ENCODE data around the gene GP9. TPM values are rescaled to one million over a fixed set of nuclear protein-coding genes. Genes with fewer than 3 reads are reported as not detected.

GP9 gene
- total RNA-seq, 2 experiments from 2014 or later: not detected

DNA sequence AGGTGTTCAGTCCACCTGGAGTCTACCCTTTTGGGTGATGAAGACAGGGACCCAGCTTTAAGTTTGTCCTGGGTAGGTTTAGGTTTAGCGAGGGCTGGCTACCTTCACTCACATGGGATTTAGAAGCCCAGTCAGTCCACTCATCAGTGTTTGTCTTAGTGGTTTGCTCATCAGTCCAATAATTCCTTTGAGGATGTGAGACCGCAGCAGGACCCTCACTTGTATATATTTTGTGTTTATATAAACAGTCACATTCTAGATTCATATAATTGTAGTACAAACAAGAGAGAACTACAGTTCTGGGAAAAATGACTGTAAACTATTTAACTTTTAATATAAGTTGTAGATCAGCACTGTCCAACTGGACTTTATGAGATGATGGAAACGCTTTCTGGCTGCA is 41.3 kb upstream of the GP9 start:
- Histone ChIP-seq H4K20me1 (ENCODE audit: insufficient read depth, low read length) (no peaks in the 10 kb centered on the region), H3K4me2 (ENCODE audit: low read length) (no peak overlapping the region), H3K36me3 (ENCODE audit: insufficient read depth, low read length) (no peaks in the 10 kb centered on the region), H3K9me2 (ENCODE audit: insufficient read depth, low read length) (no peaks in the 10 kb centered on the region), H3K79me2 (ENCODE audit: insufficient read depth, low read depth, low read length) (no peaks in the 10 kb centered on the region), H3K9me3 (ENCODE audit: low read length) (no peaks in the 10 kb centered on the region), H3K27ac (ENCODE audit: low read depth, low read length, poor library complexity, severe bottlenecking) (no peak overlapping the region), H3K4me3 (ENCODE audit: low read depth, low read length, poor library complexity, severe bottlenecking) (no peak overlapping the region), H3K4me1 (ENCODE audit: insufficient read depth, low read length, poor library complexity, severe bottlenecking) (peaks cover 40% of the 10 kb centered on the region), H2AFZ (ENCODE audit: low read length) (no peak overlapping the region)
- BruUV-seq (replicated peaks): no TSS peak
- intact Hi-C loops (cut with micrococcal nuclease; ENCODE audit: unreplicated experiment): no loop called here
- no peak for DNase-seq (ENCODE audit: low spot score)
- POLR2A ChIA-PET: no interaction called here
- CTCF ChIA-PET (ENCODE audit: unreplicated experiment): no interaction called here
- TF ChIP-seq CTCF (conservative IDR thresholded peaks at IDR 0.05; ENCODE audit: low read length): no peak

- CTCF ChIA-PET (ENCODE audit: unreplicated experiment): no interaction called here
- Histone ChIP-seq H2AFZ (ENCODE audit: low read length) (no peak overlapping the region), H3K4me3 (ENCODE audit: low read depth, low read length, poor library complexity, severe bottlenecking) (no peak overlapping the region), H3K4me1 (ENCODE audit: insufficient read depth, low read length, poor library complexity, severe bottlenecking) (peaks cover 47% of the 10 kb centered on the region), H3K36me3 (ENCODE audit: insufficient read depth, low read length) (no peaks in the 10 kb centered on the region), H3K4me2 (ENCODE audit: low read length) (no peak overlapping the region), H3K79me2 (ENCODE audit: insufficient read depth, low read depth, low read length) (no peaks in the 10 kb centered on the region), H3K9me2 (ENCODE audit: insufficient read depth, low read length) (no peaks in the 10 kb centered on the region), H3K9me3 (ENCODE audit: low read length) (no peaks in the 10 kb centered on the region), H3K27ac (ENCODE audit: low read depth, low read length, poor library complexity, severe bottlenecking) (no peak overlapping the region), H4K20me1 (ENCODE audit: insufficient read depth, low read length) (no peaks in the 10 kb centered on the region)
- intact Hi-C loops (cut with micrococcal nuclease; ENCODE audit: unreplicated experiment): no loop called here
- DNase-seq (ENCODE audit: low spot score): no peak
- POLR2A ChIA-PET: interaction anchor here (1.2 to 1.3 kb wide), 2 partner anchors 32 to 219 kb away, joined by 4 to 5 read pairs; no protein-coding TSS in a partner anchor
- BruUV-seq (replicated peaks): no TSS peak
- TF ChIP-seq CTCF (conservative IDR thresholded peaks at IDR 0.05; ENCODE audit: low read length) (no peak), EZH2phosphoT487 (IDR thresholded peaks at IDR 0.05; ENCODE audit: borderline replicate concordance, low read depth, low read length) (no peak)
These were observed 39.9 kb upstream of the GP9 start for GRCh38 chr3:129020691-129021090.

- Histone ChIP-seq H3K4me3 (ENCODE audit: low read depth, low read length, poor library complexity, severe bottlenecking) (no peak overlapping the region), H3K9me3 (ENCODE audit: low read length) (no peaks in the 10 kb centered on the region), H3K79me2 (ENCODE audit: insufficient read depth, low read depth, low read length) (no peaks in the 10 kb centered on the region), H3K9me2 (ENCODE audit: insufficient read depth, low read length) (no peaks in the 10 kb centered on the region), H3K4me2 (ENCODE audit: low read length) (no peak overlapping the region), H3K4me1 (ENCODE audit: insufficient read depth, low read length, poor library complexity, severe bottlenecking) (peaks cover 47% of the 10 kb centered on the region), H3K36me3 (ENCODE audit: insufficient read depth, low read length) (no peaks in the 10 kb centered on the region), H3K27ac (ENCODE audit: low read depth, low read length, poor library complexity, severe bottlenecking) (no peak overlapping the region), H4K20me1 (ENCODE audit: insufficient read depth, low read length) (no peaks in the 10 kb centered on the region), H2AFZ (ENCODE audit: low read length) (no peak overlapping the region)
- no TSS peak for BruUV-seq (replicated peaks)
- no peak for DNase-seq (ENCODE audit: low spot score)
- ChIA-PET POLR2A (interaction anchor here (1.2 to 1.3 kb wide), 2 partner anchors 32 to 219 kb away, joined by 4 to 5 read pairs; no protein-coding TSS in a partner anchor), CTCF (ENCODE audit: unreplicated experiment) (no interaction called here)
- intact Hi-C loops (cut with micrococcal nuclease; ENCODE audit: unreplicated experiment): no loop called here
- no peak for TF ChIP-seq CTCF (conservative IDR thresholded peaks at IDR 0.05; ENCODE audit: low read length)
- TF ChIP-seq EZH2phosphoT487 (IDR thresholded peaks at IDR 0.05; ENCODE audit: borderline replicate concordance, low read depth, low read length): no peak
These were observed 39.4 kb upstream of the GP9 start for GRCh38 chr3:129021140-129021551.
